GM23338 (cell line): ENCODE results near the gene PORCN. TPM values are rescaled to one million over a fixed set of nuclear protein-coding genes. Genes with fewer than 3 reads are reported as not detected.

Experiments used
- ATAC-seq: fragments of 200-7000 bp; cut with Tn5 transposase; 3 replicates; pipeline ENCODE4 v1.9.1; 2020
- DNase-seq: peaks from one replicate; pipeline ENCODE4 v3.0.0-alpha.2; 2015; ENCODE audit warnings: low spot score
- H2AFZ ChIP-seq: fragments of 200-600 bp; sonication (generic); 2 replicates; pipeline ENCODE4 v1.8.0; 2016; ENCODE audit warnings: antibody characterized with exemption, mild to moderate bottlenecking, moderate library complexity
- H3F3A ChIP-seq: fragments of 200-600 bp; sonication (generic); replicated peaks from 2 replicates; pipeline ENCODE4 v1.8.0; 2017; ENCODE audit warnings: antibody characterized with exemption, mixed run types, low read depth
- H3K27ac ChIP-seq: fragments of 200-600 bp; sonication (generic); 2 replicates; pipeline ENCODE4 v1.6.1; 2016; ENCODE audit warnings: low read depth
- H3K27me3 ChIP-seq: fragments of 200-600 bp; sonication (generic); 2 replicates; pipeline ENCODE4 v1.8.0; 2016; ENCODE audit warnings: mild to moderate bottlenecking, mixed run types, moderate library complexity; ENCODE audit not compliant: insufficient read depth
- H3K36me3 ChIP-seq: fragments of 200-600 bp; sonication (generic); 2 replicates; pipeline ENCODE4 v1.8.0; 2016; ENCODE audit warnings: mild to moderate bottlenecking; ENCODE audit not compliant: insufficient read depth
- H3K4me1 ChIP-seq: fragments of 200-600 bp; sonication (generic); 2 replicates; pipeline ENCODE4 v1.8.0; 2016; ENCODE audit warnings: mild to moderate bottlenecking, moderate library complexity; ENCODE audit not compliant: insufficient read depth
- H3K4me2 ChIP-seq: fragments of 200-600 bp; sonication (generic); 2 replicates; pipeline ENCODE4 v1.7.1; 2017; ENCODE audit warnings: mixed run types
- H3K4me3 ChIP-seq: fragments of 200-600 bp; sonication (generic); 2 replicates; pipeline ENCODE4 v1.6.1; 2016; ENCODE audit warnings: mixed run types
- H3K79me2 ChIP-seq: fragments of 200-600 bp; sonication (generic); replicated peaks from 2 replicates; pipeline ENCODE4 v1.8.0; 2017; ENCODE audit warnings: mild to moderate bottlenecking; ENCODE audit not compliant: insufficient read depth
- H3K9me2 ChIP-seq: fragments of 200-600 bp; sonication (generic); 2 replicates; pipeline ENCODE4 v1.8.0; 2017; ENCODE audit not compliant: insufficient read depth
- H4K20me1 ChIP-seq: fragments of 200-600 bp; sonication (generic); replicated peaks from 2 replicates; pipeline ENCODE4 v1.8.0; 2017; ENCODE audit warnings: mild to moderate bottlenecking; ENCODE audit not compliant: insufficient read depth
- H3K27ac Mint-ChIP-seq: 2 replicates; pipeline ENCODE4 v1.8.0; 2020; ENCODE audit warnings: inconsistent platforms, mild to moderate bottlenecking, moderate library complexity, mixed read lengths
- H3K27me3 Mint-ChIP-seq: 3 replicates; pipeline ENCODE4 v1.8.0; 2022; ENCODE audit warnings: low read depth, mild to moderate bottlenecking, moderate library complexity, mixed read lengths, inconsistent platforms; ENCODE audit not compliant: insufficient read depth, poor library complexity
- H3K36me3 Mint-ChIP-seq: 3 replicates; pipeline ENCODE4 v1.8.0; 2021; ENCODE audit warnings: low read depth, mild to moderate bottlenecking, inconsistent platforms, moderate library complexity, mixed read lengths
- H3K4me1 Mint-ChIP-seq: 3 replicates; pipeline ENCODE4 v1.8.0; 2020; ENCODE audit warnings: mild to moderate bottlenecking, inconsistent platforms, mixed read lengths
- H3K4me3 Mint-ChIP-seq: 3 replicates; pipeline ENCODE4 v1.8.0; 2021; ENCODE audit warnings: moderate library complexity, mild to moderate bottlenecking, inconsistent platforms, mixed read lengths
- H3K9me3 Mint-ChIP-seq: 3 replicates; pipeline ENCODE4 v1.8.0; 2020; ENCODE audit warnings: moderate library complexity, mild to moderate bottlenecking, inconsistent platforms, mixed read lengths
- JUNB ChIP-seq: IDR thresholded peaks from one replicate; pipeline ENCODE4 v1.6.1; 2016; ENCODE audit warnings: antibody characterized with exemption; ENCODE audit not compliant: unreplicated experiment
- NANOG ChIP-seq: IDR thresholded peaks from 2 replicates; pipeline ENCODE4 v1.6.1; 2016; ENCODE audit warnings: antibody characterized with exemption, borderline replicate concordance
- POLR2AphosphoS5 ChIP-seq: IDR thresholded peaks from 2 replicates; pipeline ENCODE4 v1.6.1; 2016; ENCODE audit warnings: antibody characterized with exemption, low read depth
- REST ChIP-seq: IDR thresholded peaks from one replicate; pipeline ENCODE4 v1.6.1; 2018; ENCODE audit warnings: antibody characterized with exemption; ENCODE audit not compliant: unreplicated experiment
- ZNF114 ChIP-seq: fragments of 250-450 bp; sonication (Bioruptor Pico); IDR thresholded peaks from 2 replicates; pipeline ENCODE4 v1.5.0; 2020; ENCODE audit warnings: mild to moderate bottlenecking, moderate library complexity
- polyA plus RNA-seq: library from polyadenylated mRNA; unstranded; fragments of >200 nt; fragmentation: Nextera tagmentation; extraction: Ambion mirVana; gene quantifications from 2 replicates; pipeline ENCODE4 v1.2.1, GENCODE V29; 2016
- total RNA-seq: library from RNA; depleted of rRNA; stranded (reverse); fragments of >200 nt; shearing (Covaris generic); gene quantifications from 2 replicates; pipeline ENCODE4 v1.2.3, GENCODE V29; 2014
- TF ChIP-seq, protein P1 (sequence below), 2 experiments: fragments of 200-600 bp in 1 of 2; sonication (generic) in 1 of 2; conservative IDR thresholded peaks; 2 replicates each; pipeline versions ENCODE4 v1.5.1 to v1.6.1; 2016 to 2017; ENCODE audit warnings: antibody characterized with exemption in 2 of 2, low read depth in 2 of 2, mild to moderate bottlenecking in 2 of 2, moderate library complexity in 1 of 2

The PORCN gene
- total and polyA plus RNA-seq, 2 experiments from 2014 or later, result 19.4 to 28.5 TPM

DNA sequence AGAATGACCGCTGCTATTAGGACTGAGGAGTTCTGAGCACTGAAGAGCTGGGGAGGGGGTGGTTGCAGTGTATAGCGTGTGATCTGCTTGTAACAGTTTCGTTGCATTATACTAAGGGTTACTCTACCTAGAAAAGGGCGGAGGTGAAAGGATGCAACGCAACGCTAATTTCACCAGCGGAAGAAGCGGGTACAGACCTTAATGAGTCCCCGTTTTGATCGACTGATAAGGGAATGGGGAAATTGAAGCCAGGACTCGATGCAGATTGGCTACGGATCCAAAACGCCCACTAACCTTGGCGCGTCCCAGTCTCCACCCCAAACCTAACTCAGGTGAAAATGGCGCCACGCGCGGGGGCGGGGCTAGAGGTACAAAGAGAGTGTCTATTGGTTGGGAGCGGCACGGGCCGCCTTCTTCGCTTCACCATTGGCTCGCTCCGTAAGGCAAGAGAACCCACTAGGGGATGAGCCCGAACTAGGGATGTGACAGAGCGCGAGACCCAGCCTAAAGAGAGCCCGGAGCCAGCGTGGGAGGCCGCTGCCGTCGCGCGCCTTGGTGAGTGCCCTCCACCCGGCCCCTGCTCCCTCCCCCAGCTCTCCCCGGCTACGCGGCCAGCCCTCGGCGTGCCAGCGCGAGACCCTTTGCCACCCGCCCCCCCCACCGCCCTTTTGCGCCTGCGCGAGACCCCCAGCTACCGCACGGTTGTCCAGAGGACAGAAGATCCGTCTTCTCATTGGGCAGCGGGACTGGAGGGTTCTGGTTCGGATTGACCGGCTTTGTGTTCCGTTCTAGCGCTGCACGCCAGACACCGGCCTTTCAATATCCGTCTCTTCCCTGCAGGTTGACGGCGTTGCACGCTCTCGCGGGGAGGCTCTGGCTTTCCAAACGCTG, 12.8 kb downstream of the PORCN start, which contains the start of gene EBP:
Gene EBP (plus strand): TSS at position 456 of the 891 bp plus-strand sequence. CDS start 1,964 bp downstream, outside the sequence.
- Histone ChIP-seq H2AFZ (no peak within 1 kb of the TSS), H3K27ac (peak within 1 kb of the TSS; percentile 81; the same call in 1 of the 2 replicates)
- H3K9me3 Mint-ChIP-seq, result no peaks in the 10 kb centered on the region

DNA sequence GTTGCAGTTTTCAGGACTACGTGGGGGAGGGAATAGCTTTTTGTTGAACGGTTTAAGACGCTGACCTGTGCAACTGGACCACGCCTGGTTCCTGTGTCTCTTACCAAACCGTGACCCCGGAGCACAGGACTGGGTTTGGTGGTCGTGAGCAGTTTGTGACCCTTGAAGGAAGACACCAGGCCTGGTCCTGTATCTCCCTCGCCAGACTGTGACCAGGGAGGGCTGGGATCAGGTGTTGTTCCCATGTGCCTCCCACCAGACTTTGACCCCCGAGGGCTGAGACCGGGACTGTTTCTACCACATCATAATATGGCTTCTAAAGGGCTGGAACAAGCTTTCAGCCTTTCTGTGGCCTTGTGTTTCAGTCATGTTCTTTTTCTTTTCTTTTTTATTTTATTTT, 13.5 kb downstream of the PORCN start:
- Mint-ChIP-seq H3K4me3 (peak overlapping the region; percentile 93), H3K4me1 (peaks cover 11% of the 10 kb centered on the region; the same call in 2 of the 3 replicates), H3K9me3 (no peaks in the 10 kb centered on the region), H3K27me3 (peaks cover 2% of the 10 kb centered on the region), H3K27ac (peak overlapping the region; percentile 95), H3K36me3 (peaks cover 22% of the 10 kb centered on the region)
- Histone ChIP-seq H3K4me1 (no peaks in the 10 kb centered on the region), H2AFZ (no peak overlapping the region), H3K36me3 (peaks cover 9% of the 10 kb centered on the region; the same call in 1 of the 2 replicates), H3K9me2 (no peaks in the 10 kb centered on the region), H3K79me2 (peaks cover 17% of the 10 kb centered on the region), H3F3A (no peaks in the 10 kb centered on the region), H3K27ac (no peak overlapping the region), H3K27me3 (no peaks in the 10 kb centered on the region), H4K20me1 (no peaks in the 10 kb centered on the region), H3K4me2 (peak overlapping the region; percentile 84), H3K4me3 (peak overlapping the region; percentile 77)
- ATAC-seq (no peak), DNase-seq (no peak)
- no peak for TF ChIP-seq JUNB
- no peak for TF ChIP-seq NANOG
- TF ChIP-seq ZNF114 (CRISPR knock-in tag), result no peak
- no peak for TF ChIP-seq REST
- TF ChIP-seq, protein P1, sequence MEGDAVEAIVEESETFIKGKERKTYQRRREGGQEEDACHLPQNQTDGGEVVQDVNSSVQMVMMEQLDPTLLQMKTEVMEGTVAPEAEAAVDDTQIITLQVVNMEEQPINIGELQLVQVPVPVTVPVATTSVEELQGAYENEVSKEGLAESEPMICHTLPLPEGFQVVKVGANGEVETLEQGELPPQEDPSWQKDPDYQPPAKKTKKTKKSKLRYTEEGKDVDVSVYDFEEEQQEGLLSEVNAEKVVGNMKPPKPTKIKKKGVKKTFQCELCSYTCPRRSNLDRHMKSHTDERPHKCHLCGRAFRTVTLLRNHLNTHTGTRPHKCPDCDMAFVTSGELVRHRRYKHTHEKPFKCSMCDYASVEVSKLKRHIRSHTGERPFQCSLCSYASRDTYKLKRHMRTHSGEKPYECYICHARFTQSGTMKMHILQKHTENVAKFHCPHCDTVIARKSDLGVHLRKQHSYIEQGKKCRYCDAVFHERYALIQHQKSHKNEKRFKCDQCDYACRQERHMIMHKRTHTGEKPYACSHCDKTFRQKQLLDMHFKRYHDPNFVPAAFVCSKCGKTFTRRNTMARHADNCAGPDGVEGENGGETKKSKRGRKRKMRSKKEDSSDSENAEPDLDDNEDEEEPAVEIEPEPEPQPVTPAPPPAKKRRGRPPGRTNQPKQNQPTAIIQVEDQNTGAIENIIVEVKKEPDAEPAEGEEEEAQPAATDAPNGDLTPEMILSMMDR (conservative IDR thresholded peaks at IDR 0.05; ENCODE audit: low read depth in 2 of 2), result no peak

More for the DNA sequence above, 12.8 kb downstream of the PORCN start, which contains the start of gene EBP:
- Histone ChIP-seq H3F3A (no peaks in the 10 kb centered on the region), H3K4me3 (peak within 1 kb of the TSS; percentile 77), H3K9me2 (no peaks in the 10 kb centered on the region), H3K27me3 (no peaks in the 10 kb centered on the region), H4K20me1 (no peaks in the 10 kb centered on the region), H3K36me3 (peaks cover 9% of the 10 kb centered on the region; the same call in 1 of the 2 replicates), H3K4me2 (peak within 1 kb of the TSS; percentile 84), H3K79me2 (peaks cover 17% of the 10 kb centered on the region), H3K4me1 (no peaks in the 10 kb centered on the region)
- peak within 1 kb of the TSS; percentile 95 for H3K27ac Mint-ChIP-seq
- peak within 1 kb of the TSS; percentile 93 for H3K4me3 Mint-ChIP-seq
- TF ChIP-seq POLR2AphosphoS5 (peak; percentile 73), REST (no peak)
- peak; percentile 92 for DNase-seq
- peaks cover 11% of the 10 kb centered on the region; the same call in 2 of the 3 replicates for H3K4me1 Mint-ChIP-seq
- peaks cover 2% of the 10 kb centered on the region for H3K27me3 Mint-ChIP-seq
- H3K36me3 Mint-ChIP-seq, result peaks cover 15% of the 10 kb centered on the region
- peak; percentile 96 for ATAC-seq
